ENCODE data around the gene CRNKL1.

DNA sequence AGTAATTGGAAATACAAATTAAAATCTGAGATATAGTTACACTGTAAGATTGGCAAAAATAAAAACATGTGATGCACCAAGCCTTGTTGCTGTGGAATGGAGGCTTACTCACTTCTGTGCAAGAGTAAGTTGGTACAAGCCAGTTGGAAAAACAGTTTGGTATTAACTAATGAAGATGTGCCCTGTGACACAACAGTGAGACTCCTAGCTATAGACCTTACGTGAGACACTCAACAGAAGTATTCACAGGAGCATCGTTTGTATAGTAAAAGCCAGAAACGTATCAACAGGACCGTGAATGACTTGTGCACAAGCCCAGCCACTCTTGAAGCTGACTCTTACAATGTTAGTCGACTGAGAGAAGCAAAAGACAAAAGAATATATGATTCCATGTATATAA is 20.5 kb downstream of the CRNKL1 start:
- TF ChIP-seq ZNF274 (IDR thresholded peaks at IDR 0.05; ENCODE audit: low read depth, low read length) (no peak), EGR1 (IDR thresholded peaks at IDR 0.05; ENCODE audit: low read depth) (no peak), POLR2A (IDR thresholded peaks at IDR 0.05; ENCODE audit: borderline replicate concordance, extremely low read depth, insufficient read depth, insufficient read length) (no peak), POLR2AphosphoS5 (IDR thresholded peaks at IDR 0.05; ENCODE audit: low read depth, low read length) (no peak), ZFX (IDR thresholded peaks at IDR 0.05) (no peak), EZH2 (IDR thresholded peaks at IDR 0.05) (no peak), EZH2phosphoT487 (IDR thresholded peaks at IDR 0.05; ENCODE audit: borderline replicate concordance) (no peak), RAD21 (IDR thresholded peaks at IDR 0.05; ENCODE audit: low read depth) (no peak), CBX3 (IDR thresholded peaks at IDR 0.05; ENCODE audit: low read depth) (no peak), TCF7L2 (IDR thresholded peaks at IDR 0.05; ENCODE audit: borderline replicate concordance, extremely low read depth, insufficient read depth, insufficient read length) (no peak)
- TF ChIP-seq, protein P1, sequence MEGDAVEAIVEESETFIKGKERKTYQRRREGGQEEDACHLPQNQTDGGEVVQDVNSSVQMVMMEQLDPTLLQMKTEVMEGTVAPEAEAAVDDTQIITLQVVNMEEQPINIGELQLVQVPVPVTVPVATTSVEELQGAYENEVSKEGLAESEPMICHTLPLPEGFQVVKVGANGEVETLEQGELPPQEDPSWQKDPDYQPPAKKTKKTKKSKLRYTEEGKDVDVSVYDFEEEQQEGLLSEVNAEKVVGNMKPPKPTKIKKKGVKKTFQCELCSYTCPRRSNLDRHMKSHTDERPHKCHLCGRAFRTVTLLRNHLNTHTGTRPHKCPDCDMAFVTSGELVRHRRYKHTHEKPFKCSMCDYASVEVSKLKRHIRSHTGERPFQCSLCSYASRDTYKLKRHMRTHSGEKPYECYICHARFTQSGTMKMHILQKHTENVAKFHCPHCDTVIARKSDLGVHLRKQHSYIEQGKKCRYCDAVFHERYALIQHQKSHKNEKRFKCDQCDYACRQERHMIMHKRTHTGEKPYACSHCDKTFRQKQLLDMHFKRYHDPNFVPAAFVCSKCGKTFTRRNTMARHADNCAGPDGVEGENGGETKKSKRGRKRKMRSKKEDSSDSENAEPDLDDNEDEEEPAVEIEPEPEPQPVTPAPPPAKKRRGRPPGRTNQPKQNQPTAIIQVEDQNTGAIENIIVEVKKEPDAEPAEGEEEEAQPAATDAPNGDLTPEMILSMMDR (IDR thresholded peaks at IDR 0.05 in 2 of 3, conservative IDR thresholded peaks at IDR 0.05 in 1 of 3; ENCODE audit: borderline replicate concordance in 1 of 3, insufficient read depth in 1 of 3, low read depth in 2 of 3, low read length in 2 of 3): no peak
- TF ChIP-seq, protein P2, sequence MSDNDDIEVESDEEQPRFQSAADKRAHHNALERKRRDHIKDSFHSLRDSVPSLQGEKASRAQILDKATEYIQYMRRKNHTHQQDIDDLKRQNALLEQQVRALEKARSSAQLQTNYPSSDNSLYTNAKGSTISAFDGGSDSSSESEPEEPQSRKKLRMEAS (IDR thresholded peaks at IDR 0.05): no peak
- TF ChIP-seq, protein P3, sequence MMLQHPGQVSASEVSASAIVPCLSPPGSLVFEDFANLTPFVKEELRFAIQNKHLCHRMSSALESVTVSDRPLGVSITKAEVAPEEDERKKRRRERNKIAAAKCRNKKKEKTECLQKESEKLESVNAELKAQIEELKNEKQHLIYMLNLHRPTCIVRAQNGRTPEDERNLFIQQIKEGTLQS (IDR thresholded peaks at IDR 0.05): no peak
